GM12872 (cell line): Measurements from ENCODE around the gene DCTD.

ENCODE experiments used
- CTCF ChIP-seq: IDR thresholded peaks from 3 replicates; pipeline ENCODE4 v1.5.1; 2011; ENCODE audit warnings: low read depth, mild to moderate bottlenecking, low read length, moderate library complexity; ENCODE audit not compliant: insufficient read depth

DCTD gene

GRCh38 chr4:182869697-182870096 lies 47.5 kb downstream of the DCTD start:
- TF ChIP-seq CTCF: no peak

GRCh38 chr4:182866746-182867145 lies 50.4 kb downstream of the DCTD start:
- TF ChIP-seq CTCF: no peak

- TF ChIP-seq CTCF: no peak
Observed at GRCh38 chr4:182863501-182863900, 53.7 kb downstream of the DCTD start.

- no peak for TF ChIP-seq CTCF
Observed at GRCh38 chr4:182862921-182863320, 54.3 kb downstream of the DCTD start.

GRCh38 chr4:182862141-182862875 lies 54.9 kb downstream of the DCTD start:
- TF ChIP-seq CTCF: no peak

- no peak for TF ChIP-seq CTCF
Observed at GRCh38 chr4:182861346-182861745, 55.8 kb downstream of the DCTD start.

- TF ChIP-seq CTCF: no peak
Observed at GRCh38 chr4:182859730-182860129, 57.5 kb downstream of the DCTD start.
